ENCODE results near the gene HSF2BP. TPM values are rescaled to one million over a fixed set of nuclear protein-coding genes. Genes with fewer than 3 reads are reported as not detected.
"Not testable (repeated sequence)": the region's sequence is repeated elsewhere in the genome, so short reads cannot be mapped to it uniquely, and the experiment has no call there.

Gene HSF2BP
- total RNA-seq, 4 donors from 2014 or later = 0.57 to 1.6 (median 0.59) TPM; not detected in 1

DNA sequence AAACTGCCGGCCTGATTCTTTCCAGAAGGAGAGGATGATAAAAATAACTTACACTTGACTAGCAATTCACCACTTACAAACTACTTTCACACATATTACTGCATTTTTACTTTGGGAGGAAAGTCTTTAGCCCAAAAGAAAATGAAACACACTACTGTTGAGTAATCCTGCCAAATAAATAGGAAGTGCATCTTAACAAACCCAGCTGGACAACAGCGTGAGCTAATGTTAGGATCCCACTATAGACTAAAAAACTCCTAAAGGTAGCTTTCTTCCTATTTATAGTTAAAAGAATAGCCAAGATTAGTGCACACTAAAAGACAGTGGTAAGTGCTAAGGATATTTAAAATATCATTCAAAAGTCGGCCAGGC is 83.8 kb downstream of the HSF2BP start:
- Histone ChIP-seq H3K4me3 (no peak overlapping the region), H3K4me1 (no peaks in the 10 kb centered on the region), H3K27ac (no peak overlapping the region), H3K36me3 (no peaks in the 10 kb centered on the region), H3K27me3 (no peaks in the 10 kb centered on the region), H3K9me3 (no peaks in the 10 kb centered on the region)
- DNase-seq (ENCODE audit: low spot score in 2 of 2) = no peak
- TF ChIP-seq EP300 (IDR thresholded peaks at IDR 0.05) (no peak), POLR2AphosphoS5 (IDR thresholded peaks at IDR 0.05) (no peak), POLR2A (IDR thresholded peaks at IDR 0.05) (no peak)
- TF ChIP-seq, protein P1, sequence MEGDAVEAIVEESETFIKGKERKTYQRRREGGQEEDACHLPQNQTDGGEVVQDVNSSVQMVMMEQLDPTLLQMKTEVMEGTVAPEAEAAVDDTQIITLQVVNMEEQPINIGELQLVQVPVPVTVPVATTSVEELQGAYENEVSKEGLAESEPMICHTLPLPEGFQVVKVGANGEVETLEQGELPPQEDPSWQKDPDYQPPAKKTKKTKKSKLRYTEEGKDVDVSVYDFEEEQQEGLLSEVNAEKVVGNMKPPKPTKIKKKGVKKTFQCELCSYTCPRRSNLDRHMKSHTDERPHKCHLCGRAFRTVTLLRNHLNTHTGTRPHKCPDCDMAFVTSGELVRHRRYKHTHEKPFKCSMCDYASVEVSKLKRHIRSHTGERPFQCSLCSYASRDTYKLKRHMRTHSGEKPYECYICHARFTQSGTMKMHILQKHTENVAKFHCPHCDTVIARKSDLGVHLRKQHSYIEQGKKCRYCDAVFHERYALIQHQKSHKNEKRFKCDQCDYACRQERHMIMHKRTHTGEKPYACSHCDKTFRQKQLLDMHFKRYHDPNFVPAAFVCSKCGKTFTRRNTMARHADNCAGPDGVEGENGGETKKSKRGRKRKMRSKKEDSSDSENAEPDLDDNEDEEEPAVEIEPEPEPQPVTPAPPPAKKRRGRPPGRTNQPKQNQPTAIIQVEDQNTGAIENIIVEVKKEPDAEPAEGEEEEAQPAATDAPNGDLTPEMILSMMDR (IDR thresholded peaks at IDR 0.05) = no peak
- WGBS = 83% methylated on average over 3 of the region's 3 CpGs

DNA sequence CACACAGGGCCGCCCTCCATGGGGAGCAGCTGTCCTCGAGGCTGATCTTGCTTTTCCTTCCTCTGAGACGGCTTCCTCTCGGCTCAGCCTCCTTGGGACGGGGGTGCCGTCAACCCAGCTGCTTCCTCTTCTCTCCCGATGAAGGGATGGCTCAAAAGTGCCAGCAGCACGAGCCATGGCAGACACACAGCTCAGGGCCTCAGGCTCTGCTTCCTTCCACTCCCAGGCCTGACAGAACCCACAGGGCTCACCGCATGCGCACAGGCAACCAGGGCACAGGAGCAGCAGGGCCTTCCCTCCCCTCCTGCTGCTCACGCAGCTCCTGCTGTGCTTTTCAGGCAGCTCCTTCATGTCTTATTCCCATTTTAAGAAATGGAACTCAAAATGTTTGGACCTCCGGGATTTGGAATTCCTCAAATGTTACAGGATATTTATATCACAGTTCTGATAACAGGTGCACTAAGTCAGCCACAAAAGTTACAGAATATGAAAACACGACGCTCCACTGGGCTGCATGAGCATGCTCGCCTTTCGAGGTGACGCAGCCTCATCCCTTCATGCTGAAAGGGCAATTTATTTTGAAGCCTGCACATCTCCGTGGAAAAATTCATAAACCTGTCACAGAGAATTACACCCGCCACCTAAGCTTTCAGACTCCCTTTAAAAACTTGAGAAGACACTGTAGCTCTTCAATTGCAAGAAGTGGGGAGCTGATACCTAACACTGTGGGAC is 84.4 kb downstream of the HSF2BP start:
- Histone ChIP-seq H3K27ac (no peak overlapping the region), H3K27me3 (no peaks in the 10 kb centered on the region), H3K9me3 (no peaks in the 10 kb centered on the region), H3K4me1 (no peaks in the 10 kb centered on the region), H3K4me3 (no peak overlapping the region), H3K36me3 (no peaks in the 10 kb centered on the region)
- 86% methylated on average over 19 of the region's 19 CpGs for WGBS
- TF ChIP-seq POLR2A (IDR thresholded peaks at IDR 0.05) (no peak), EP300 (IDR thresholded peaks at IDR 0.05) (no peak)
- no peak for DNase-seq (ENCODE audit: low spot score in 2 of 2)

DNA sequence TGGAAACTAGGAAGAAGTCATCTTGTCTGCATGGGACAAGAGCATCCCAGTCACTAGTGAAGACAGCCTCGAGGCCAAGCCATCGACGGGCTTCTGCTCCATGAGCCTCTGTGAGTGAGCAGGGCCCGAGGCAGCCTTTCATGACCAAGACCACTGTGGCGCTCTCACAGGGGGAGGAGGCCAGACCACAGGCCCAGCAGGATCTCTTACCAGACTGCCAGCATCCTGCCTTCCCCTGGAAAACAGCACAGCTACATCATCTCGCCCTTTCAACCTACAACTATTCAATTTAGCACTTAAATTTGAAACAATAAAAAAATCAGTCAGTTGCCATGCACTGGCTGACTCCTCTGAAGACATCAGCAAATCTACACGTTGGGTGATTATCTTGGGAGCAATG is 85.4 kb downstream of the HSF2BP start:
- no peak overlapping the region for H3K4me3 ChIP-seq
- no peaks in the 10 kb centered on the region for H3K4me1 ChIP-seq
- H3K36me3 ChIP-seq = no peaks in the 10 kb centered on the region
- no peaks in the 10 kb centered on the region for H3K27me3 ChIP-seq
- DNase-seq (ENCODE audit: low spot score in 2 of 2) = no peak
- no peak overlapping the region for H3K27ac ChIP-seq
- TF ChIP-seq, protein P1 (IDR thresholded peaks at IDR 0.05) = no peak
- TF ChIP-seq POLR2A (IDR thresholded peaks at IDR 0.05) (no peak), EP300 (IDR thresholded peaks at IDR 0.05) (no peak), POLR2AphosphoS5 (IDR thresholded peaks at IDR 0.05) (no peak)
- 95% methylated on average over 7 of the region's 7 CpGs for WGBS
- H3K9me3 ChIP-seq = no peaks in the 10 kb centered on the region

DNA sequence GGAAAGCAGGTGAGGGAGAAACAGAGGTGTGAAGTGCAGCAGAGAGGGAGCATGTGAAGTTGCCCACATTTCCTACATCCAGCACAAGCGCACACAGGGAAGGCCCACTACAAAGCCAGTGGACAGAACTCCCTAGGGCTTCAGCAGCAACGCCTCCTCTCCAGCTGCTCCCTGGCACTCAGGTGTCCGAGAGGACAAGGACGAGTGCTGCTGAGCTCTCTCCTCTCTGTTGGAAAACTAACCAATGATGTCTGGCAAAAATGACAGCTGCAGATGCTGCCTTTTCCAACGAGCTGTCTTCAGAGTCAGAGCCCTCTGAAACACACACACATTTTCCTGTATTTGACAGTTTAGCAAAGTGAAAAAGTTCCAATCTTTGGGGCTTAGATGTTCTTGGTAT is 86.8 kb downstream of the HSF2BP start:
- WGBS = 82% methylated on average over 5 of the region's 5 CpGs
- H3K4me1 ChIP-seq = no peaks in the 10 kb centered on the region
- no peaks in the 10 kb centered on the region for H3K9me3 ChIP-seq
- TF ChIP-seq POLR2A (IDR thresholded peaks at IDR 0.05) = no peak
- TF ChIP-seq EP300 (IDR thresholded peaks at IDR 0.05) = no peak
- TF ChIP-seq, protein P1 (IDR thresholded peaks at IDR 0.05) = no peak
- no peak for TF ChIP-seq POLR2AphosphoS5 (IDR thresholded peaks at IDR 0.05)
- H3K4me3 ChIP-seq = no peak overlapping the region
- no peak overlapping the region for H3K27ac ChIP-seq
- no peaks in the 10 kb centered on the region for H3K36me3 ChIP-seq
- H3K27me3 ChIP-seq = no peaks in the 10 kb centered on the region
- DNase-seq (ENCODE audit: low spot score in 2 of 2) = no peak

DNA sequence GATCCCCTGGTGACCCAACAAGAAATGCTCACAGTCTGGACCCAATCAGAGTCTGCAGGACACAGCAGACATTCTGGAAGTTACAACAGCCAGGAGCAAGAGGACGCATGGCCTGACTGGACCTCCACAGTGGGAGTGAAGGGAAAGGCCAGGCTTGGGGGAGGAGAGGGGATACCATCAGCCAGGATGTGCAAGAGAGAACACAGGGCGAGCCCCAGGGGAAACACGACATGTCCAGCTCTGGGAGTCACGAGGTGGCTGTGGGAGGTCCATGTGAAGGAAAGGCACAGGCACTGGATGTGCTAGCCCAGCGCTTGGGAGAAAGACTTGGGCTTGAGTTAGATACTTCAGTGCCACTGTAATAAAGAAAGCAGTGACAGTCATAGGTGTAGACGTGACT is 87.3 kb downstream of the HSF2BP start:
- TF ChIP-seq, protein P1 (IDR thresholded peaks at IDR 0.05) = no peak
- TF ChIP-seq POLR2A (IDR thresholded peaks at IDR 0.05) (no peak), POLR2AphosphoS5 (IDR thresholded peaks at IDR 0.05) (no peak), EP300 (IDR thresholded peaks at IDR 0.05) (no peak)
- H3K4me1 ChIP-seq = no peaks in the 10 kb centered on the region
- no peak overlapping the region for H3K27ac ChIP-seq
- no peaks in the 10 kb centered on the region for H3K36me3 ChIP-seq
- DNase-seq (ENCODE audit: low spot score in 2 of 2) = no peak
- no peak overlapping the region for H3K4me3 ChIP-seq
- 87% methylated on average over 6 of the region's 6 CpGs for WGBS
- no peaks in the 10 kb centered on the region for H3K9me3 ChIP-seq
- H3K27me3 ChIP-seq = no peaks in the 10 kb centered on the region

DNA sequence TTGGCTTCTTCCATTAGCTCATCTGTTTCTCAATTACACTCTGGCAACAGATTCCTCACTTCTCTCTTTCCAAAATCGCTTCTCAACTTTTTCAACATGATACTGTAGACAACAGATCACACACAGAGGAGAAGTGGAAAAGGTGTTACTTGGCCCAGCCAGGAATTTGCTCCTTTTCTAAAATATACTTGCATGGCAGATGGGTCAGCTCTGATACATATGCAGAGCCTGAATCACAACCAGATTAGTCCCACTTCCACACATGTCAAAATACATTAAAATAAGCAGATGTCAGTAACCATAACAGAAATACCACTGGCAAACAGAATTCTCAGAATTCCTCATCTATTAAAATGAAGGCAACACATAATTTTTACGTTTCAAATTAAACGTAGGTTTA is 89.1 kb downstream of the HSF2BP start:
- not testable (repeated sequence) for H3K36me3 ChIP-seq; H3K4me1 ChIP-seq; H3K27me3 ChIP-seq; DNase-seq (ENCODE audit: low spot score in 2 of 2); H3K27ac ChIP-seq; H3K4me3 ChIP-seq; H3K9me3 ChIP-seq
- WGBS = no CpG with 5 or more reads among the region's 3 CpGs

DNA sequence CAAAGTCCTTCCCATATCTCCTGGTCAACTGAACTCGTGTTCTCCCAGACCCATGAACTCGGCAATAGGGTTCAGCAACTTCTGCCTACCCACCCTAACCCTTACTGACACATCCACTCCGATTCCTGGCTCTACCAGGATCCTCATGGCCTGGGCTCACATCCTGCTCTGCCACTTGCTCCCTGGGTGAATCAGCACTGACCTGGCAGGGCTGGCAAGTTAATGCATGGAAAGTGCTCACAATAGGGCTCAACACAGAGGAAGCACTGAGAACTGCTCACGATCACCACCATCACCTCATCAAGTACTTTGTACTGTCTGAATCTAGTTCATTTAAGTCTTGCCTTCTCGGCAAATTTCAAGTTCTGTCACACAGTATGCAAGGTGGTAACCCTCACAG is 96.8 kb downstream of the HSF2BP start:
- not testable (repeated sequence) for H3K4me1 ChIP-seq; H3K9me3 ChIP-seq; H3K4me3 ChIP-seq; DNase-seq (ENCODE audit: low spot score in 2 of 2); H3K36me3 ChIP-seq; H3K27me3 ChIP-seq; H3K27ac ChIP-seq
- no CpG with 5 or more reads among the region's 5 CpGs for WGBS

DNA sequence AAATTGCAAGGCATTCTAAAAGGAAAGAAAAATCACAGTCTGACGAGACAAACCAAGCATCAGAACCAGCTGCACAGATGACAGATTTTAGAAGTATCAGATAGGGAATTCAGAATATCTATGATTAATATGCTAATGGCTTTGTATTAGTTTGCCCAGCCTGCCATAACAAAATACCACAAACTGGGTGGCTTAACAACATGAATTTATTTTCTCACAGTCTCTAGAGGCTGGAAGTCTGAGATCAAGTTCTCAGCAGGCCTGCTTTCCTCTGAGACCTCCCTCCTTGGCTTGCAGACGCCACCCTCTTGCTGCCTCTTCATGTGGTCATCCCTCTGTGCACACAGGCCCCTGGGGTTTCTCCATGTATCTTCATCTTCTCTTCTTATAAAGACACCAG is 118.7 kb downstream of the HSF2BP start:
- H3K36me3 ChIP-seq; DNase-seq (ENCODE audit: low spot score in 2 of 2); H3K4me3 ChIP-seq; H3K9me3 ChIP-seq; H3K27me3 ChIP-seq; H3K4me1 ChIP-seq; H3K27ac ChIP-seq: not testable (repeated sequence)
- no CpG with 5 or more reads among the region's 2 CpGs for WGBS

DNA sequence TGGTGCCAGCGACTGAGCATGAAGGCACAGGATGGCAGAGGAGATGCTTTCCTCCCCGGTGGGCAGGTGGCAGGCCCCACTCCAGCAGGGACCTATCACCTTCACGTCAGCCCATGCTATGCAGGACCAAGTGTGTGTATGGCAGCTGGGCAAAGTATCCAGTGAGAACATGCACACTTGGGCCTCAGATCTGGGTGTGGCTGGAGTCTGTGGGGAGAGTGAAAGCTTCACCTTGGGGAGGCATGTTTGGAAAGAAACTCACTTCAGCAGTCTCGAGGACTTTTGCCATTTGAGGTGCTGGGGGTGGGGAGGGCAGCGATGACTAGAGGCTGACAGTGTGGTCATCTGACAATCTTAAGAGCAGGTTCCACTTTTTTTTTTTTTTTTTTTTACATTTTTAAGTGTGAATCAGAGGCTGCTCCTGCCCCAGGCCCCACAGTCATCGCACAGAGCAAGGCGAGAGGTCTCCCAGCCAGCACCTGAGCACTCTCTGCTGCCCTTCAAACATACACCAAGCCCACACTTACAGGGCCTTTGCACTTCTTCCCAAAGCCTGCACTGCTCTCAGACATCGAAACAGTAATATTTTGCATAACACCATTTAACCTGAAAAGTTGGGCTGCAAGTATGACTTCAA is 136.7 kb downstream of the HSF2BP start:
- not testable (repeated sequence) for H3K36me3 ChIP-seq; H3K27me3 ChIP-seq; H3K4me3 ChIP-seq; H3K4me1 ChIP-seq; H3K27ac ChIP-seq; DNase-seq (ENCODE audit: low spot score in 2 of 2); H3K9me3 ChIP-seq
- WGBS = no CpG with 5 or more reads among the region's 8 CpGs

Data from suprapubic skin (tissue), 4 donors.